ENCODE data around the gene ABCB6.
"Not testable (repeated sequence)": the region's sequence is repeated elsewhere in the genome, so short reads cannot be mapped to it uniquely, and the experiment has no call there.

The ABCB6 gene

GRCh38 chr2:219218732-219219701 lies at the start of gene ABCB6:
ABCB6 (minus strand) TSS chr2:219218958; CDS start chr2:219218673, 285 bp downstream.
- peak within 1 kb of the TSS; percentile 94 for H3K27ac ChIP-seq
- TF ChIP-seq CTCF (conservative IDR thresholded peaks at IDR 0.05) (no peak), ZFX (IDR thresholded peaks at IDR 0.05) (peak; percentile 59; the same call in 1 of the 2 replicates)

- H3K27ac ChIP-seq = no peak overlapping the region
- TF ChIP-seq ZFX (IDR thresholded peaks at IDR 0.05) (no peak), CTCF (conservative IDR thresholded peaks at IDR 0.05) (no peak)
These were observed 49.5 kb upstream of the ABCB6 start for GRCh38 chr2:219268294-219268693.

GRCh38 chr2:219266886-219267285 lies 48.1 kb upstream of the ABCB6 start:
- TF ChIP-seq ZFX (IDR thresholded peaks at IDR 0.05) = no peak
- TF ChIP-seq CTCF (conservative IDR thresholded peaks at IDR 0.05) = no peak
- H3K27ac ChIP-seq = no peak overlapping the region

- TF ChIP-seq ZFX (IDR thresholded peaks at IDR 0.05) = no peak
- TF ChIP-seq CTCF (conservative IDR thresholded peaks at IDR 0.05) = no peak
- no peak overlapping the region for H3K27ac ChIP-seq
These were observed 47.5 kb upstream of the ABCB6 start for GRCh38 chr2:219266232-219266631.

- no peak overlapping the region for H3K27ac ChIP-seq
- no peak for TF ChIP-seq ZFX (IDR thresholded peaks at IDR 0.05)
- no peak for TF ChIP-seq CTCF (conservative IDR thresholded peaks at IDR 0.05)
These were observed 42.5 kb upstream of the ABCB6 start for GRCh38 chr2:219261024-219261855.

- H3K27ac ChIP-seq = not testable (repeated sequence)
These were observed 40.2 kb upstream of the ABCB6 start for GRCh38 chr2:219258942-219259341.

GRCh38 chr2:219254590-219255201 lies 35.9 kb upstream of the ABCB6 start:
- H3K27ac ChIP-seq = peak overlapping the region; percentile 84; the same call in 1 of the 2 replicates

More at GRCh38 chr2:219254590-219255201, 35.9 kb upstream of the ABCB6 start:
- TF ChIP-seq ZFX (IDR thresholded peaks at IDR 0.05) = no peak
- no peak for TF ChIP-seq CTCF (conservative IDR thresholded peaks at IDR 0.05)
